ENCODE results near the gene SLC18A2.

Gene SLC18A2

GRCh38 chr10:117311261-117311660 lies 70.3 kb downstream of the SLC18A2 start:
- no peak for TF ChIP-seq CTCF (IDR thresholded peaks at IDR 0.05; ENCODE audit: low read depth, low read length, missing control alignments)
- H3K4me3 ChIP-seq (ENCODE audit: low read depth, low read length), result no peak overlapping the region
- DNase-seq (ENCODE audit: low read depth), result no peak

DNA sequence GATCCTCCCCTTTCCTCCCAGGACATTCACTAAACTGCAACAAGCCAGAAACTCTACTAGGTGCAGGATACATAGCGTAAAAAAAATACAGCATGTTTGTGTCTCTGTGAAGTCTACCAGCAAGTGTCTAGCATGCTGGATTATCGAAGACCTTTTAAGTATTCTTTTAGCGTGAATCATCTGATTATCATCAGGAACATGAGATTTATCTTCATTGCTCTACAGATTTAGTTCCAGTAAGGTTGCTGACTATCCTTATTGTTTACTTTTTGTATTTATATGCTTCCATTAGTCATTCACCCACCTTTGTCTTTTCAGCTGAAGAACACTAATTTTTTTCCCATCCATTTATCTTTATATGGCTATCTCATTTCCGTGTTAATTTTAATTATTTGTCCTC lies 71.5 kb downstream of the SLC18A2 start:
- no peak for DNase-seq (ENCODE audit: low read depth)
- no peak overlapping the region for H3K4me3 ChIP-seq (ENCODE audit: low read depth, low read length)
- TF ChIP-seq CTCF (IDR thresholded peaks at IDR 0.05; ENCODE audit: low read depth, low read length, missing control alignments), result no peak

DNA sequence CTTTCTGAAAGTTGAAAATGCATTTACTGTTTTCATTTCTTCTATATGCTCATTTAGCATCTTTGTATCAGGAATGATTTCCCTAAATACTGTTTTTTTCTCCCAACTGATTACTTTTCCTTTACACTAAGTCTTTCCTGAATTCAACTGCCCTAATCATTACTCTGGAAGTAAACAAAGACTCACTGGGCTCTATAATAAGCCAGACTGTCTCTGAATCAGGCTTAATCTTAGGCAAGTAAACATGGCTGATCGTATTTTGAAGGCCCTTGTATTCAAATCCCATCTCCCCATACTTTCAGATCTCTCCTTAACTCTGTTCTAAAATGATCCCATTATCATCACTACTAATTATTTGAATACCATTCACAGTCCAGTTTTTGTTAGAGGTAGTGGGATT lies 72.7 kb downstream of the SLC18A2 start:
- no peak for DNase-seq (ENCODE audit: low read depth)
- no peak for TF ChIP-seq CTCF (IDR thresholded peaks at IDR 0.05; ENCODE audit: low read depth, low read length, missing control alignments)
- H3K4me3 ChIP-seq (ENCODE audit: low read depth, low read length), result no peak overlapping the region

DNA sequence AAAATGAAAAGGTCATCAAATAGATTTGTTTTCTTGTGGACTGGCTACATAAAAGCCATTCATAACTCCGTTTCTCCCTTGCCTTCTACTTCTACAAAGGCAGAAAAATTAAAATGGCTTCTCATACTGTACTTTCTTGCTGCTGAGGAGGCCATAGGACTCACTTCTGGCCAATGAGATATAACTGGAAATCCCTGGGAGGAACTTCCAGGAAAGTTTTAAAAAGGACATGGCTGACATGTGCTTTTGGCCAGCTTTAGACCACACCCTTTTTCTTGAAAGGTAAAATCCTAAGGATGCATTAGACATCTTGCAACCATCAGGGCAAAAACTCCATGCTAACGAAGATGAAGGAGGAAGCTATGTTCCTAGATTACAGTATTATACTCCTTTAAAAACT lies 75.8 kb downstream of the SLC18A2 start:
- TF ChIP-seq CTCF (IDR thresholded peaks at IDR 0.05; ENCODE audit: low read depth, low read length, missing control alignments), result no peak
- no peak overlapping the region for H3K4me3 ChIP-seq (ENCODE audit: low read depth, low read length)
- no peak for DNase-seq (ENCODE audit: low read depth)

- no peak for TF ChIP-seq CTCF (IDR thresholded peaks at IDR 0.05; ENCODE audit: low read depth, low read length, missing control alignments)
- no peak overlapping the region for H3K4me3 ChIP-seq (ENCODE audit: low read depth, low read length)
- DNase-seq (ENCODE audit: low read depth), result no peak
These were observed 78.0 kb downstream of the SLC18A2 start for GRCh38 chr10:117318909-117319308.

DNA sequence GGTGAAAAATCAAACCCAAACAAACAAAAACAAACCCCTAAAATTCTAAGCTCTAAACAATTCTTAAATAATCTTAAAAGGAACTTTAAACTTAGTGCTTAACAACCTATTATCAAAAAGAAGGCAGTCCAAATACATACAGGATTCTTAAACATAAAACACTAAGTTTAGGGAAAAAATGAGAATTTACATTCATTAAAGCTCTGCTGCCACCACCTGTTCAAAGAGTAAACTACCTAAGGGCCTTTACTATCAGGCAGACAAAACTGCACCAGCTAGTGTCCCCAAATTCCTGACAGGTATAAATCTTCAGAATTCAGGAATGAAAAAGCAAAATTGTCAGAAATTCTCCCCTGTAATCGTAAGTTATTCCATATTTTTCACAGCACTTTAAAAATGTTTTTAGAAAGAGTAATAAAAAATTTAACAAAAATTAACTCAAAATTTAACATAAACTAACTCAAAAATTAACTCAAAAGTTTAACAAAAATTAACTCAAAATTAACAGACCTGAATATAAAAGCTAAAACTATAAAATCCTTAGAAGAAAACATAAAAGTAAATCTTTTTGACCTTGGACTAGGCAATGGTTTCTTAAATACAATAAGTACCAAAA lies 79.2 kb downstream of the SLC18A2 start:
- peak; percentile 50 for TF ChIP-seq CTCF (IDR thresholded peaks at IDR 0.05; ENCODE audit: low read depth, low read length, missing control alignments)
- H3K4me3 ChIP-seq (ENCODE audit: low read depth, low read length), result no peak overlapping the region
- DNase-seq (ENCODE audit: low read depth), result peak; percentile 5

- no peak for DNase-seq (ENCODE audit: low read depth)
- TF ChIP-seq CTCF (IDR thresholded peaks at IDR 0.05; ENCODE audit: low read depth, low read length, missing control alignments), result no peak
- H3K4me3 ChIP-seq (ENCODE audit: low read depth, low read length), result no peak overlapping the region
These were observed 81.3 kb downstream of the SLC18A2 start for GRCh38 chr10:117322260-117322659.
